Measurements from ENCODE around the gene CTXND1.

Gene CTXND1

GRCh38 chr15:80208758-80209734, 43.0 kb downstream of the CTXND1 start:
- DNase-seq (ENCODE audit: low spot score), result no peak

GRCh38 chr15:80207887-80208286, 44.1 kb downstream of the CTXND1 start:
- DNase-seq (ENCODE audit: low spot score), result no peak

DNA sequence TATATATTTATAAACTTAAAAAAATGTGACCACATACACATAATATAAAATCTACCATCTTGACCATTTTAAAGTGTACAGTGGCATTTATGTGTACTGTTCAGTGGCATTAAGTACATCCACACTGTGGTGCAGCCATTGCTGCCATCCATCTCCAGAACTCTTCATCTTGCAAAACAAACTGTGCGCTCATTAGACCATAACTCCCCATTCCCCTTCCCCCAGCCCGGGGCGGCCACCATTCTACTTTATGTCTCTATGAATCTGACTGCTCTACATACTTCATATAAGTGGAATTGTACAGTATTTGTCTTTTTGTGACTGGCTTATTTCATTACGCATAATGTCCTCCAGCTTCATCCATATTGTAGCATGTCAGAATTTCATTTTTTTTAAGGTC, 47.8 kb downstream of the CTXND1 start:
- DNase-seq (ENCODE audit: low spot score), result no peak

GRCh38 chr15:80203361-80203885, 48.6 kb downstream of the CTXND1 start:
- DNase-seq (ENCODE audit: low spot score), result no peak

- DNase-seq (ENCODE audit: low spot score), result no peak
These were observed 49.2 kb downstream of the CTXND1 start for GRCh38 chr15:80202641-80203360.

- no peak for DNase-seq (ENCODE audit: low spot score)
These were observed 50.0 kb downstream of the CTXND1 start for GRCh38 chr15:80202016-80202315.

- no peak for DNase-seq (ENCODE audit: low spot score)
These were observed 50.6 kb downstream of the CTXND1 start for GRCh38 chr15:80201256-80202015.

- no peak for DNase-seq (ENCODE audit: low spot score)
These were observed 52.1 kb downstream of the CTXND1 start for GRCh38 chr15:80199869-80200268.

DNA sequence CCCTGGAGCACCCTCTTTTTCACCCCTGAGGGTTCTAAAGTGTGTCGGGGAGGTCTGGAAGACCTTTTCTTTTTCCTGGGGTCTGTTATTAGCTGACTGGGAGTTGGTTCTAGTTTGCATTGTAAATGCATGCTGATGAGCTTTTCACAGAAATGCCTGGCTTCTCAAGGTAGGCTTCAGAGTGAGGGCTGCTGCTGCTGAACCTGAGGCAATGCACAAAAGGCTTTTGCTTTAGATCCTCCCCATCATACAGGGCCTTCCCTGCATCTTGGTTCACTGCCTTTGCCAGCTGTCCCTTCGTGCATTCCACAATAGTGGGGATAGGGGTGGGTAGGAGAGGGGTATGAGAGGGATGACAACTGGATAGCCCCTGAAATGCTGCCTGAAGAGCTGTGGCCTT, 52.6 kb downstream of the CTXND1 start:
- DNase-seq (ENCODE audit: low spot score), result no peak

GRCh38 chr15:80194914-80195313, 57.1 kb downstream of the CTXND1 start:
- DNase-seq (ENCODE audit: low spot score), result no peak

DNA sequence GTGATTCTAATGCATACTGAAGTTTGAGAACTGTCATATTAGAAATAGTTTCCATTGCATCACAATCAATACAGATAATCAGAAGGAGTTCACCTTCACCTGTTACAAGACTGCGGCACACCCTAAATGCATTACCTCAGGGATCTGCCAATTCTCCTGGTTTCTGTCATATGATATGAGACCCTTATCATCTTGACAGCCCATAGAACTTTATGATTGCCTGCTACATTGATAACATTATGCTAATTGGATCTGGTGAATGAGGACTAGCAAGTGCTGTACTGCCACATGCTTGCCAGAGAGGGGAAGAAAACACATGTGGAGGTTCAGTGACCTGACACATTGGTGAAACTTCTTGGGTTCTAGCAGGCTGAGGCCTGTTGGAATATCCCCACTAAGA, 57.8 kb downstream of the CTXND1 start:
- no peak for DNase-seq (ENCODE audit: low spot score)

GRCh38 chr15:80191897-80192595, 60.0 kb downstream of the CTXND1 start:
- DNase-seq (ENCODE audit: low spot score), result no peak

GRCh38 chr15:80191198-80191597, 60.8 kb downstream of the CTXND1 start:
- DNase-seq (ENCODE audit: low spot score), result no peak

DNA sequence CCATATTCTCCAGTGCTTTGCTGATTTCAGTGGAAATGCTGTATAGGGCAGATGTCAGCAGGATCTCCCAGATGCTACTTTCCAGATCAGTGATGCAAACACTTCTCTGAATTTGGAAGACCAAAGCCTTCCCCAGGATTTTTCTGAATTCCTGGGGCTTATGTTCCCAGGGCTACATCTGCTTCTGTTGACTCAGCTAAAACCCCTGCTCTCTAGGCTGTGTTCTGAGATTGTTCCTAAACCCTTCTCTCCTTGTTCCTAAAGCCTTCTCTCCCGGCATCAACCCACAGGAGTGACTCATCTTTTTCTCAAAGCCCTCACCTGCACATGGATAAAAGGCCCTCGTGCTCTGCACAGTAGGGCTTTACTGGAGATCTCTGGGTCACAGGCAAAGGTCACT, 63.8 kb downstream of the CTXND1 start:
- DNase-seq (ENCODE audit: low spot score), result no peak

GRCh38 chr15:80186597-80186996, 65.4 kb downstream of the CTXND1 start:
- no peak for DNase-seq (ENCODE audit: low spot score)

GRCh38 chr15:80186066-80186465, 65.9 kb downstream of the CTXND1 start:
- no peak for DNase-seq (ENCODE audit: low spot score)

DNA sequence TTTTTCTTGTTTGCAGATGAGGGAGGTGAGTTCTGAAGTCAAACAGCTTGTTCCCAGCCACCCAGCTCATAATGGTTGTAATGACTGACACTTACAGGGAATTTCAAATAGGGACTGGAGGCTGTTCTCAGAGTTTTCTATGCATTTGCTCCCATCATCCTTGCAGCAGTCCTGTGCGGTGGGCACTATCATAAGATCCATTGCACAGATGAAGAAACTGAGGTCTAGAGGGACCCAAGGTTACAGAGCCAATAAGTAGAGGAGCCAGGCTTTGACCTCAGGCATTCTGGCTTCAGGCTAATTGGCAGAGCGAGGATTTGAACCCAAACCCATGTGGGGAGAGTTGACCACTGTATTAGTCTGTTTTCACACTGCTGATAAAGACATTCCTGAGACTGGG, 66.9 kb downstream of the CTXND1 start:
- no peak for DNase-seq (ENCODE audit: low spot score)

GRCh38 chr15:80184554-80184953, 67.5 kb downstream of the CTXND1 start:
- DNase-seq (ENCODE audit: low spot score), result no peak

- no peak for DNase-seq (ENCODE audit: low spot score)
These were observed 68.1 kb downstream of the CTXND1 start for GRCh38 chr15:80183886-80184285.

- no peak for DNase-seq (ENCODE audit: low spot score)
These were observed 68.7 kb downstream of the CTXND1 start for GRCh38 chr15:80183306-80183705.

DNA sequence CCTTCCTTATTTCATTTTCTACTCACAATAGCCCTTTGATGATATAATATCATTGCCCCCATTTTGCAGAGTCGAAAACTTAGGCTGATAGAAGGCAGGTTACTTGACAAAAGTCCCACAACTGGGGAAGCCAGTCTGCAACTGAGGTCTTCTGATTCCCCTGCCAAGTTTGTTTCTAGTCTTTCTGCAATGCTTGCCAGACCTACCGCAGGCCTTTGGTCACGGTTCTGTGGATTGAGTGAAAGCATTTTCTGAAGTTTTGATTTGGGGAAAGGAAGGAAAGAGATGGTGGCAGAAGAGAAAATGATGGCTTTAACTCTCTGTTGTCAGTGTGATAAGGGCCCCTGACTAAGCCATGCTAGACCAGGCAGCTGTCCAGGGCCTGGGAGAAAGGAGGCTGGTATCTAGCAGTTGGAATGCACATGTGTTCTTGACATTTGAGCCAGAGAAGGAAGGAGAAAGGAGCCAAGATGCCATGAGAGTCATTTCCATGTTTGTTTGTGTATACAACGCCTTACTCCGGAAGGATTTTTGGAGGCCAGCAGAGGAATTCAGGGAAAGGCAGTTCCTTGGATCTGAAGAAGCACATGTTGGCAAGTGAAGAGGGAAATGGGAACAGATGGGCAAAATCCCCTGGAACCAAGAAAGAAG, 69.3 kb downstream of the CTXND1 start:
- no peak for DNase-seq (ENCODE audit: low spot score)
